LNCaP clone FGC (cell line): ENCODE data around the gene KDF1.

Experiments
- DNase-seq: peaks from one replicate; pipeline ENCODE4 v3.0.0-alpha.2; 2011; ENCODE audit warnings: low read depth
- H3K4me3 ChIP-seq: 2 replicates; pipeline ENCODE4 v1.5.1; 2011; ENCODE audit warnings: mild to moderate bottlenecking, low read depth, low read length, control low read depth
- TF ChIP-seq, protein P1 (sequence below): IDR thresholded peaks from 2 replicates; pipeline ENCODE4 v1.5.1; 2012; ENCODE audit warnings: mild to moderate bottlenecking; ENCODE audit not compliant: control insufficient read depth, insufficient read depth; ENCODE audit errors: extremely low read depth

Gene KDF1

DNA sequence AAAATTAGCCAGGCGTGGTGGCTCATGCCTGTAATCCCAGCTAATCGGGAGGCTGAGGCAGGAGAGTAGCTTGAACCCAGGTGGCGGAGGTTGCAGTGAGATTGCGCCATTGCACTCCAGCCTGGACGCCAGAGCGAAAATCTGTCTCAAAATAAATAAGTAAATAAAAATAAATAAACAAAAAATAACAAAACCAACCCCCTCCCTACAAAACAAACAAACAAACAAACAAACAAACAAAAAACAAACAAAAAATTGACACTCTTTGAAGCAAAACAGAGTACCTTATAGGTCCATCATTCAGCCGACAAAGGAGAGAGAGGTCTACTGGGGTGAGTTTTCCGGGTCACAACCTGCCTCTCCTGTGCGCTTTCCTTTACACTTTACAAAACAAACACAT is 5.4 kb upstream of the KDF1 start:
- TF ChIP-seq, protein P1, sequence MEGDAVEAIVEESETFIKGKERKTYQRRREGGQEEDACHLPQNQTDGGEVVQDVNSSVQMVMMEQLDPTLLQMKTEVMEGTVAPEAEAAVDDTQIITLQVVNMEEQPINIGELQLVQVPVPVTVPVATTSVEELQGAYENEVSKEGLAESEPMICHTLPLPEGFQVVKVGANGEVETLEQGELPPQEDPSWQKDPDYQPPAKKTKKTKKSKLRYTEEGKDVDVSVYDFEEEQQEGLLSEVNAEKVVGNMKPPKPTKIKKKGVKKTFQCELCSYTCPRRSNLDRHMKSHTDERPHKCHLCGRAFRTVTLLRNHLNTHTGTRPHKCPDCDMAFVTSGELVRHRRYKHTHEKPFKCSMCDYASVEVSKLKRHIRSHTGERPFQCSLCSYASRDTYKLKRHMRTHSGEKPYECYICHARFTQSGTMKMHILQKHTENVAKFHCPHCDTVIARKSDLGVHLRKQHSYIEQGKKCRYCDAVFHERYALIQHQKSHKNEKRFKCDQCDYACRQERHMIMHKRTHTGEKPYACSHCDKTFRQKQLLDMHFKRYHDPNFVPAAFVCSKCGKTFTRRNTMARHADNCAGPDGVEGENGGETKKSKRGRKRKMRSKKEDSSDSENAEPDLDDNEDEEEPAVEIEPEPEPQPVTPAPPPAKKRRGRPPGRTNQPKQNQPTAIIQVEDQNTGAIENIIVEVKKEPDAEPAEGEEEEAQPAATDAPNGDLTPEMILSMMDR, result no peak
- no peak overlapping the region for H3K4me3 ChIP-seq
- DNase-seq, result no peak

DNA sequence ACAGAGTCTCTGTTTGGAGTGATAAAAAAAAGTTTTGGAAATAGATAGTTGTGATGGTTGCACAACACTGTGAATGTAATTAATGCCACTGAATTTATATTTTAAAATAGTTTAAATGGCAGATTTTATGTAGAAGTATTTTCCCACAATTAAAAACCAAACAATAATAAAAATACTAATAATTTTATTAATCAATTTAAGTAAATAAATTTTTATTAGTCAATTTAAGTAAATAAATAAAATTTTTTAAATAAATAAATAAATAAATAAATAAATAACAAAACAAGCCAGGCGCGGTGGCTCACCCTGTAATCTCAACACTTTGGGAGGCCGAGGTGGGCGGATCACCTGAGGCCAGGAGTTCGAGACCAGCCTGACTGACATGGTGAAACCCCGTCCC is 4.9 kb upstream of the KDF1 start:
- H3K4me3 ChIP-seq, result no peak overlapping the region
- no peak for DNase-seq
- TF ChIP-seq, protein P1, result no peak

DNA sequence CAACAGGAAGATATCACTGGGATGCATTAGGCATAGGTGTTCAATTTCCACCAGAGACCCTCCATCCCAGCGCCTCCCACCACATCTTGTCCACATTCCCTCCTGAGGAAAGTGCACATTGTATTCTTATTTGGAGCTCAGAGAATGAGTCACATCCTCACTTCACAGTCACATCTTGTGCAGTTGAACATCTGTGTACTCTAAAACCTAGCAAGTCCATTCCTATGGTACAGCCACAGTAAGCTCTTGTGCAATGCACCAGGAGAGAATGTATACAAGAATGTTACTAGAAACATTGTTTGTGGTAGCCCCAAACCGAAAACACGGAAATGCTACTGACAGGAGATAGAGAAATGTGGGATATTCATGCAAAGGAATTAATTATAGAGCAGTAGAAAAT is 1.6 kb upstream of the KDF1 start:
- H3K4me3 ChIP-seq, result no peak overlapping the region
- no peak for DNase-seq
- TF ChIP-seq, protein P1, result no peak

DNA sequence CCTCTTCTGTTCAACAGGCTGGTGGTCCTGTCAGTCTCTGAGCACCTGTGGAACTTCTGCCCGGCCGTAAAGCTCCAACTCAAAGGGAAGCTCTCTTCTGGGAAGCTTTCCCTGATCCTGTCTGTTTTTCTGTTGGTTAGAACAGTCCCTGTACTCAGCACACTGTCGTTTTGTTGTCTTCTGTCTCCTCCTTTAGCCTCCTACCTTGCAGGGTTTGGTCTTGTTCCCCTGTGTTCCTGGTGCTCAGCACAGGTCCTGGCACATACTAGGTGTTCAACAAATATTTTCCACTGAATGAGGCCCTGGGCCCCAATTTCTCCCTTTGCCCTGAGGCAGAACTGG is 328 bp upstream of the KDF1 start:
- H3K4me3 ChIP-seq, result peak overlapping the region; percentile 97
- TF ChIP-seq, protein P1, result no peak
- DNase-seq, result no peak

DNA sequence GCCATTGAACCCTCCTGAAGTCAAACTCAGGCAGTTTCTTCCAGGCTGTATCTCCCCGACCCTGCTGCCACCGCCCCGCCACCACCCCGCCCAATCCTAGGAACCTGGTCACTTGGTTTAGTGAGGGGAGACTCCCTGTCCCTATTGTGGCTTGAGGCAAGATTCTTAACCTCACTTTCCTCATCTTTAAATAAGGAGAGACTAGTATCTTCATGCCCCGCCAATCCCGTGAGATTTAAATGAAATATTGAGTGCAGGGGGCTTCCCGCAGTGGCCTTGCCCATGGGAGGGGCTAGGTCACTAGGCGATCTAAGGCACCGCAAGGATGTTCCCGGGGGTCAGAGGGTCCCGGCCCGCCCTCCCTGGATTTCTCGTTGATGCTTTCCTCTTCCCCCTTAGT is 998 bp downstream of the KDF1 start:
- TF ChIP-seq, protein P1, result no peak
- no peak for DNase-seq
- peak overlapping the region; percentile 97 for H3K4me3 ChIP-seq

DNA sequence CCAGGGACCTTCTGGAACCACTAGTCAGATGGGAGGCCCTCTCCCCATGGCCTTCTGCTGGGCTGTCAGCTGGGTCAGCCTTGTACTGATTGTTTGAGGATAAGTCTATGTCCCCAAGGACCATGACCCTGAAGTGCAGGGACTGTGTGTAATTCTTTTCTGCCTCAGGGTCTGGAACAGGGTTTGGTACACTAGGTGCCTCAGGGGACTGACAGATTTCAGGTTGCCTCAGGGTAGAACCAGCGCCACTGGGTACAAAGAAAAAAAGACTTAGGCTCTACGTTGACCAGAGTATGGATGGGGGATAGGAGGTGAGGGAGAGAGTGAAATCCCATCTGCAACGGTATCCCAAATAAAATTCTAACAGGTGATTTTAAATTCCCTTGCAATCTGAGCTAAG is 3.0 kb downstream of the KDF1 start:
- H3K4me3 ChIP-seq, result no peak overlapping the region
- DNase-seq, result no peak
- TF ChIP-seq, protein P1, result no peak

DNA sequence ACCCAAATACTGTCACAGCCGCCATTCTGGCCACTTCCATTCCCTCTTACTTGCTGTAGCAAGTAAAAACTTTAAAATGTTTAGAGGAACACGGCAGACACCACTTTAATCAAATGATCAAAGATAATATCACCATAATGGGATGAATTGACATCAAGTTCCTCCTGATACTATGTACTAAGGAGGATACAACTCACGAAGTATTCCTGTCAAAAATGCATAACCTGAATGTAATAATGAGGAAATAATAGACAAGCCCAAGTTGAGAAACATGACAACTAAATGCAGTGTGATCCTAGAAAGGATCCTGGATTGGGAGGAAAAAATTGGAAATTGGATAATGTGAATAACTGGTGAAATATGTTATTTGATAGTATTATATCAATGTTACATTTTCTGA is 3.9 kb downstream of the KDF1 start:
- TF ChIP-seq, protein P1, result no peak
- no peak overlapping the region for H3K4me3 ChIP-seq
- no peak for DNase-seq
